IMR-90 (cell line): ENCODE data around the gene C5. TPM values are rescaled to one million over a fixed set of nuclear protein-coding genes. Genes with fewer than 3 reads are reported as not detected.
A peak's percentile ranks its signal among the peaks of the same experiment; 100 is the strongest.

Experiments
- ATAC-seq: fragments of 200-7000 bp; cut with Tn5 transposase; 2 replicates; pipeline ENCODE4 v1.9.1; 2020; ENCODE audit warnings: low read depth, mild to moderate bottlenecking, moderate library complexity
- BruUV-seq: library from RNA; stranded (reverse); fragments of 400-500 nt; replicated peaks from 2 replicates; lab custom pipeline; 2021; lab: Mats Ljungman, UMichigan
- CTCF ChIA-PET: fragments of 300-600 bp; formaldehyde crosslinking; extraction: SDS; loops from one replicate; lab custom pipeline; 2021; ENCODE audit warnings: antibody characterized with exemption; lab: Yijun Ruan, JAX
- POLR2A ChIA-PET: fragments of 300-600 bp; sonication (Branson Sonifier 250); formaldehyde crosslinking; loops from one replicate; lab custom pipeline; 2022; ENCODE audit warnings: antibody characterized with exemption; ENCODE audit not compliant: unreplicated experiment; lab: Charles Lee
- DNase-seq: peaks from one replicate; pipeline ENCODE4 v3.0.0; 2013
- H2AFZ ChIP-seq: replicated peaks from 2 replicates; pipeline ENCODE3; 2013; ENCODE audit warnings: low read length, mild to moderate bottlenecking; ENCODE audit not compliant: poor library complexity
- H2AK5ac ChIP-seq: 2 replicates; pipeline ENCODE4 v1.6.1; 2013; ENCODE audit warnings: low read depth, low read length, inconsistent platforms
- H2AK9ac ChIP-seq: replicated peaks from 2 replicates; pipeline ENCODE3; 2013; ENCODE audit warnings: mild to moderate bottlenecking, low read depth, low read length, moderate library complexity; ENCODE audit not compliant: poor library complexity
- H2BK120ac ChIP-seq: 2 replicates; pipeline ENCODE4 v1.6.1; 2013; ENCODE audit warnings: low read depth, low read length, inconsistent platforms
- H2BK15ac ChIP-seq: 3 replicates; pipeline ENCODE4 v1.6.1; 2013; ENCODE audit warnings: low read depth, low read length, inconsistent platforms
- H2BK20ac ChIP-seq: 2 replicates; pipeline ENCODE4 v1.6.1; 2013; ENCODE audit warnings: low read depth, mild to moderate bottlenecking, inconsistent platforms, low read length, moderate library complexity
- H2BK5ac ChIP-seq: 2 replicates; pipeline ENCODE4 v1.6.1; 2013; ENCODE audit warnings: mild to moderate bottlenecking, low read depth, low read length, inconsistent platforms; ENCODE audit not compliant: poor library complexity, severe bottlenecking
- H3K14ac ChIP-seq: replicated peaks from 2 replicates; pipeline ENCODE4 v1.6.1; 2013; ENCODE audit warnings: low read depth, low read length, inconsistent platforms
- H3K18ac ChIP-seq: 2 replicates; pipeline ENCODE4 v1.6.1; 2013; ENCODE audit warnings: low read depth, low read length, control low read depth
- H3K23ac ChIP-seq: 2 replicates; pipeline ENCODE4 v1.6.1; 2013; ENCODE audit warnings: low read depth, low read length, inconsistent platforms
- H3K27ac ChIP-seq: 2 replicates; pipeline ENCODE4 v1.5.1; 2013; ENCODE audit warnings: mild to moderate bottlenecking, control low read depth, low read length; ENCODE audit not compliant: insufficient read depth
- H3K27me3 ChIP-seq: 2 replicates; pipeline ENCODE4 v1.6.1; 2013; ENCODE audit warnings: low read length; ENCODE audit not compliant: control insufficient read depth, insufficient read depth
- H3K36me3 ChIP-seq: 2 replicates; pipeline ENCODE4 v1.6.1; 2013; ENCODE audit warnings: low read length, mixed read lengths; ENCODE audit not compliant: control insufficient read depth, insufficient read depth
- H3K4ac ChIP-seq: 2 replicates; pipeline ENCODE4 v1.6.1; 2013; ENCODE audit warnings: low read depth, low read length, inconsistent platforms
- H3K4me1 ChIP-seq: 2 replicates; pipeline ENCODE4 v1.6.1; 2013; ENCODE audit warnings: low read length, mixed read lengths; ENCODE audit not compliant: control insufficient read depth, insufficient read depth
- H3K4me2 ChIP-seq: 2 replicates; pipeline ENCODE4 v1.6.1; 2013; ENCODE audit warnings: low read depth, mild to moderate bottlenecking, control low read depth, low read length, moderate library complexity
- H3K4me3 ChIP-seq: 2 replicates; pipeline ENCODE4 v1.5.1; 2013; ENCODE audit warnings: low read depth, mild to moderate bottlenecking, control low read depth, low read length, moderate library complexity; ENCODE audit not compliant: insufficient read depth
- H3K56ac ChIP-seq: 2 replicates; pipeline ENCODE4 v1.6.1; 2013; ENCODE audit warnings: low read length, inconsistent platforms; ENCODE audit not compliant: insufficient read depth; ENCODE audit errors: extremely low read depth
- H3K79me1 ChIP-seq, 2 experiments: 2 replicates each; pipeline ENCODE4 v1.6.1; 2013; ENCODE audit warnings: low read length in 2 of 2, inconsistent platforms in 1 of 2, low read depth in 1 of 2
- H3K9ac ChIP-seq: 2 replicates; pipeline ENCODE4 v1.6.1; 2013; ENCODE audit warnings: low read depth, low read length, control low read depth
- H3K9me1 ChIP-seq: 2 replicates; pipeline ENCODE4 v1.6.1; 2013; ENCODE audit warnings: low read length, inconsistent platforms; ENCODE audit not compliant: insufficient read depth
- H3K9me3 ChIP-seq: 2 replicates; pipeline ENCODE4 v1.6.1; 2013; ENCODE audit warnings: low read length; ENCODE audit not compliant: control insufficient read depth, insufficient read depth
- H4K20me1 ChIP-seq: 2 replicates; pipeline ENCODE4 v1.6.1; 2013; ENCODE audit warnings: low read length, inconsistent platforms; ENCODE audit not compliant: insufficient read depth
- H4K5ac ChIP-seq: 2 replicates; pipeline ENCODE4 v1.6.1; 2013; ENCODE audit warnings: mild to moderate bottlenecking, low read depth, low read length, control low read depth
- H4K8ac ChIP-seq, 2 experiments: 2 replicates each; pipeline ENCODE4 v1.6.1; 2013; ENCODE audit warnings: low read depth in 2 of 2, low read length in 2 of 2, control low read depth in 1 of 2, inconsistent platforms in 1 of 2
- H4K91ac ChIP-seq: 2 replicates; pipeline ENCODE4 v1.6.1; 2013; ENCODE audit warnings: low read depth, low read length, inconsistent platforms; ENCODE audit not compliant: insufficient read depth
- BHLHE40 ChIP-seq: fragments of 150-350 bp; IDR thresholded peaks from 2 replicates; pipeline ENCODE4 v1.6.1; 2016; ENCODE audit warnings: mild to moderate bottlenecking, low read depth, low read length
- FOS ChIP-seq: fragments of 150-350 bp; IDR thresholded peaks from 2 replicates; pipeline ENCODE4 v1.6.1; 2016; ENCODE audit warnings: low read depth, low read length
- MAFK ChIP-seq: IDR thresholded peaks from 2 replicates; pipeline ENCODE4 v1.6.1; 2012; ENCODE audit warnings: low read depth, low read length, improper control_type of control experiment
- MXI1 ChIP-seq: IDR thresholded peaks from 2 replicates; pipeline ENCODE4 v1.6.1; 2012; ENCODE audit warnings: low read depth, mild to moderate bottlenecking, low read length, moderate library complexity, borderline replicate concordance
- NFE2L2 ChIP-seq: fragments of 150-350 bp; IDR thresholded peaks from 2 replicates; pipeline ENCODE4 v1.6.1; 2016; ENCODE audit warnings: low read depth, mild to moderate bottlenecking, low read length
- POLR2A ChIP-seq: IDR thresholded peaks from 2 replicates; pipeline ENCODE4 v1.6.1; 2012; ENCODE audit warnings: mild to moderate bottlenecking, low read depth, low read length
- RAD21 ChIP-seq: IDR thresholded peaks from 2 replicates; pipeline ENCODE4 v1.6.1; 2012; ENCODE audit warnings: low read length, improper control_type of control experiment
- WGBS, 2 experiments: methylation state at CpG; one replicate each; pipeline versions ENCODE4 v1.1.5 to v1.1.7; 2013; ENCODE audit warnings: missing lambda C conversion rate in 2 of 2; ENCODE audit not compliant: insufficient read length in 1 of 2; ENCODE audit errors: extremely low coverage in 2 of 2; 5-methylcytosine and 5-hydroxymethylcytosine counted together
- dilution Hi-C: fragments of 300-500 bp; cut with HindIII; formaldehyde crosslinking; loops from one replicate; pipeline ENCODE4 v1.14.3; 2018; ENCODE audit warnings: low sequenced_read_pairs; ENCODE audit not compliant: unreplicated experiment
- in situ Hi-C: fragments of 300-500 bp; cut with MboI; formaldehyde crosslinking; loops from 3 replicates; pipeline ENCODE4 v1.14.3; 2019; ENCODE audit warnings: low sequenced_read_pairs, inconsistent platforms, mixed read lengths
- intact Hi-C: fragments of 100-400 bp; cut with micrococcal nuclease; formaldehyde crosslinking; loops from 2 replicates; pipeline ENCODE4 v1.10.0; 2022
- polyA plus RNA-seq, 3 experiments: library from polyadenylated mRNA; depleted of rRNA; stranded (reverse); fragments of >200 nt; gene quantifications; 2 replicates each; pipeline ENCODE4 v1.2.3, GENCODE V29; 2012; ENCODE audit warnings: low replicate concordance in 1 of 3
- total RNA-seq: library from RNA; depleted of rRNA; stranded (reverse); fragments of >200 nt; gene quantifications from 2 replicates; pipeline ENCODE4 v1.2.3, GENCODE V29; 2012
- TF ChIP-seq, protein P1 (sequence below): fragments of 150-350 bp; IDR thresholded peaks from 2 replicates; pipeline ENCODE4 v1.6.1; 2016; ENCODE audit warnings: low read depth, mild to moderate bottlenecking, low read length, moderate library complexity, borderline replicate concordance

C5 gene
- total and polyA plus RNA-seq, 2 of the 4 experiments (the other 2 are of a cell fraction): 1.5 to 2.3 TPM

DNA sequence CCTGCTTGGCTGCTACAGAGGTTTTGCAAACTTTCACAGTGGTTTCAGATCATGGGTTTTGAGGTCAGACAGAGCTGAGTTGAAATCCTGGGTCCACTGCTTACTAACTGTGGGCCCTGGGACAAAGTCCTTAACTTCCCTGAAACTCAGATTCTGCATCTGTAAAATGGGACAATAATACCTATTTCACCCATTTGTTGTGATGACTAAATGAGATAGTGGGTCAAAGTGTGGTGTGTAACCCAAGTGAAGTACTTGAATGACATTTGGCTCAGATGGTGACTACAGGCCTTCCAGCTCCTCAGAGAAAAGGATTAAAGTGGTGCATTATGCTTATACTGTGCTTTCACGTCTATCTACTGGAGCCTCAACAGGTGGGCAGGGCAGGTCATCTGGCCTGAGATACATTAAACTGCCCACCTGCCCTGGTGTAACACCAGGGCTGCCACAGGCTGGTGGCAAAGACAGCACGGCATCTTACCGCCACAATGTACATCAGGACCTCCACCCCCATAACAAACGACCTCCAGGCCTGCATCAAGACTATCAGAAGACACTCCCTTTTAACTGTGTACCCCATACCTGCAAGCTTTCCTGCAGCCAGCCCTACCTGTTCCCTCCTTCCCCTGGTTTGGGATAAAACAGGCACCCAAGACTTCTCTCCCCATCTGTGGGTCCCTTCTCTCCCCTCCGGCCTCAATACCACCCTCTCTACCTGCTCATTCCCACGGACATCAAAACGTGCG is 122.6 kb downstream of the C5 start:
- ChIA-PET CTCF (no interaction called here), POLR2A (no interaction called here)
- Histone ChIP-seq H3K4ac (no peak overlapping the region; the same call in 1 of the 2 replicates), H3K4me2 (no peak overlapping the region), H3K27me3 (no peaks in the 10 kb centered on the region), H2BK15ac (no peak overlapping the region; the same call in 2 of the 3 replicates), H2AK9ac (peak overlapping the region; percentile 83), H3K18ac (no peak overlapping the region), H4K5ac (no peak overlapping the region), H2BK120ac (peak overlapping the region; percentile 92), H2AK5ac (peak overlapping the region; percentile 35), H4K20me1 (no peaks in the 10 kb centered on the region), H2BK20ac (0 out of 2 replicates have a peak overlapping the region, but pooled peaks have one; percentile 74), H3K9me3 (no peaks in the 10 kb centered on the region), H3K14ac (no peak overlapping the region), H4K91ac (no peak overlapping the region; the same call in 1 of the 2 replicates), H2BK5ac (no peak overlapping the region), H3K9me1 (peaks cover 38% of the 10 kb centered on the region), H3K4me1 (peaks cover 23% of the 10 kb centered on the region), H2AFZ (no peak overlapping the region), H3K9ac (no peak overlapping the region), H3K36me3 (no peaks in the 10 kb centered on the region), H3K27ac (no peak overlapping the region), H3K4me3 (no peak overlapping the region), H3K56ac (no peak overlapping the region), H3K79me1 (peaks cover 0 to 38% of the 10 kb centered on the region in 2 experiments; a peak in 2 of 4 replicates), H3K23ac (peak overlapping the region; percentile 29; the same call in 1 of the 2 replicates), H4K8ac (no peak overlapping the region)
- in situ Hi-C loops (no loop called here), dilution Hi-C loops (no loop called here), intact Hi-C loops (no loop called here)
- BruUV-seq: no TSS peak
- no peak for TF ChIP-seq BHLHE40
- no peak for TF ChIP-seq MXI1
- no peak for TF ChIP-seq MAFK
- TF ChIP-seq, protein P1, sequence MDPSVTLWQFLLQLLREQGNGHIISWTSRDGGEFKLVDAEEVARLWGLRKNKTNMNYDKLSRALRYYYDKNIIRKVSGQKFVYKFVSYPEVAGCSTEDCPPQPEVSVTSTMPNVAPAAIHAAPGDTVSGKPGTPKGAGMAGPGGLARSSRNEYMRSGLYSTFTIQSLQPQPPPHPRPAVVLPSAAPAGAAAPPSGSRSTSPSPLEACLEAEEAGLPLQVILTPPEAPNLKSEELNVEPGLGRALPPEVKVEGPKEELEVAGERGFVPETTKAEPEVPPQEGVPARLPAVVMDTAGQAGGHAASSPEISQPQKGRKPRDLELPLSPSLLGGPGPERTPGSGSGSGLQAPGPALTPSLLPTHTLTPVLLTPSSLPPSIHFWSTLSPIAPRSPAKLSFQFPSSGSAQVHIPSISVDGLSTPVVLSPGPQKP: no peak
- TF ChIP-seq NFE2L2: no peak
- TF ChIP-seq RAD21: no peak
- TF ChIP-seq FOS: no peak
- no peak for TF ChIP-seq POLR2A
- no peak for ATAC-seq
- DNase-seq: no peak
- WGBS, 2 experiments: 67% methylated on average over 1 of the region's 8 CpGs; no CpG with 5 or more reads in 1 of the 2 experiments
